ENCODE data around the gene PCSK6. TPM values are rescaled to one million over a fixed set of nuclear protein-coding genes. Genes with fewer than 3 reads are reported as not detected.

PCSK6 gene
- total and polyA plus RNA-seq, 2 donors from 2014 or later, result 3.8 to 7.3 TPM

DNA sequence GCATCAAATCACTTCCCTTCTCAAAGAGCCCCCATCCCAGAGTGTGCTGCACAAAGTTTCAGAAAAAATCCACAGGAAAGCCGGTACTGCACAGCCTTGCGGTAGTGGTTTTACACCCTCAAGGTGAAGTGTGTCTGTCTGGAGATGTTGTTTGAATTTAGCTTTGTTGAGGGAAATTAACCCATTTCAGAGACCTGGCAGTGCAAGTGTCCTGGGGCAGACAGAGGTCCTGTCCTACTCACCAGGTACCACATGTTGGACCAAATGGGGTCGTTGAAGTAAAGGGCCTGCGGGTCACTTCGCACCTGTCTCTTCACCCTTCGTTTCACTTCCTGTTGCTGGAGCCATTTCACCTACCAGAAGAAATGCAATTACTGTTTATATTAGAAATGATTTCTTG lies 57.8 kb downstream of the PCSK6 start:
- TF ChIP-seq, protein P1, sequence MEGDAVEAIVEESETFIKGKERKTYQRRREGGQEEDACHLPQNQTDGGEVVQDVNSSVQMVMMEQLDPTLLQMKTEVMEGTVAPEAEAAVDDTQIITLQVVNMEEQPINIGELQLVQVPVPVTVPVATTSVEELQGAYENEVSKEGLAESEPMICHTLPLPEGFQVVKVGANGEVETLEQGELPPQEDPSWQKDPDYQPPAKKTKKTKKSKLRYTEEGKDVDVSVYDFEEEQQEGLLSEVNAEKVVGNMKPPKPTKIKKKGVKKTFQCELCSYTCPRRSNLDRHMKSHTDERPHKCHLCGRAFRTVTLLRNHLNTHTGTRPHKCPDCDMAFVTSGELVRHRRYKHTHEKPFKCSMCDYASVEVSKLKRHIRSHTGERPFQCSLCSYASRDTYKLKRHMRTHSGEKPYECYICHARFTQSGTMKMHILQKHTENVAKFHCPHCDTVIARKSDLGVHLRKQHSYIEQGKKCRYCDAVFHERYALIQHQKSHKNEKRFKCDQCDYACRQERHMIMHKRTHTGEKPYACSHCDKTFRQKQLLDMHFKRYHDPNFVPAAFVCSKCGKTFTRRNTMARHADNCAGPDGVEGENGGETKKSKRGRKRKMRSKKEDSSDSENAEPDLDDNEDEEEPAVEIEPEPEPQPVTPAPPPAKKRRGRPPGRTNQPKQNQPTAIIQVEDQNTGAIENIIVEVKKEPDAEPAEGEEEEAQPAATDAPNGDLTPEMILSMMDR (IDR thresholded peaks at IDR 0.05; ENCODE audit: borderline replicate concordance, extremely low read depth, insufficient read depth), result no peak
- Histone ChIP-seq H3K9me3 (ENCODE audit: control insufficient read depth in 2 of 3, insufficient read depth in 1 of 3, low read length in 3 of 3) (no peaks in the 10 kb centered on the region), H3K27ac (ENCODE audit: low read depth in 2 of 2, low read length in 2 of 2) (no peak overlapping the region), H3K36me3 (ENCODE audit: control insufficient read depth in 2 of 3, insufficient read depth in 3 of 3, low read length in 3 of 3) (no peaks in the 10 kb centered on the region), H3K27me3 (ENCODE audit: control insufficient read depth, insufficient read depth, low read length) (no peaks in the 10 kb centered on the region), H3K9ac (ENCODE audit: low read length in 3 of 3) (no peak overlapping the region), H3K4me3 (ENCODE audit: low read length in 3 of 3) (no peak overlapping the region), H3K4me1 (ENCODE audit: control insufficient read depth in 2 of 3, insufficient read depth in 2 of 3, low read depth in 1 of 3, low read length in 3 of 3) (no peaks in the 10 kb centered on the region)
- no peak for DNase-seq
- intact Hi-C loops (cut with DNase I), result no loop called here
- no peak for FAIRE-seq

DNA sequence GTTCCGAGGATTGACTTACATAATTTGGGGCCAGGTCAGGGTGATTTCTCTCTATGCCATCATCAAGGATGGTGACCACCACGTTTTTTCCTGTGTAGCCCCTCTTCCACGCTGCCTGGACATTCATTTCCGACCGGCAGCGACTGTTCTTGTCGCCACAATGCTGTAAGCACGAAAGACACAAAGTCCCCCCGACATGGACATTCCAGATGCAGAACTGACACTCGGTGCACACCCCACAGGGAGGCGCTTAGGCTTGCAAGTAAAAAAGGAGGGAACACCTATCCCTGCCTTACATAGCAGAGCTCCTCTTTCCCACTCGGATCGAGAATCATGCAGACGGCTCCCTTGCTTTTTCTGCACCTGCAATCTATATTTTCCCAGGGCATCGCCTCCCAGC lies 58.2 kb downstream of the PCSK6 start:
- DNase-seq, result no peak
- Histone ChIP-seq H3K9ac (ENCODE audit: low read length in 3 of 3) (no peak overlapping the region), H3K27ac (ENCODE audit: low read depth in 2 of 2, low read length in 2 of 2) (no peak overlapping the region), H3K4me1 (ENCODE audit: control insufficient read depth in 2 of 3, insufficient read depth in 2 of 3, low read depth in 1 of 3, low read length in 3 of 3) (no peaks in the 10 kb centered on the region), H3K4me3 (ENCODE audit: low read length in 3 of 3) (no peak overlapping the region), H3K9me3 (ENCODE audit: control insufficient read depth in 2 of 3, insufficient read depth in 1 of 3, low read length in 3 of 3) (no peaks in the 10 kb centered on the region), H3K36me3 (ENCODE audit: control insufficient read depth in 2 of 3, insufficient read depth in 3 of 3, low read length in 3 of 3) (no peaks in the 10 kb centered on the region), H3K27me3 (ENCODE audit: control insufficient read depth, insufficient read depth, low read length) (no peaks in the 10 kb centered on the region)
- no peak for FAIRE-seq
- intact Hi-C loops (cut with DNase I), result no loop called here
- TF ChIP-seq, protein P1 (IDR thresholded peaks at IDR 0.05; ENCODE audit: borderline replicate concordance, extremely low read depth, insufficient read depth), result no peak

DNA sequence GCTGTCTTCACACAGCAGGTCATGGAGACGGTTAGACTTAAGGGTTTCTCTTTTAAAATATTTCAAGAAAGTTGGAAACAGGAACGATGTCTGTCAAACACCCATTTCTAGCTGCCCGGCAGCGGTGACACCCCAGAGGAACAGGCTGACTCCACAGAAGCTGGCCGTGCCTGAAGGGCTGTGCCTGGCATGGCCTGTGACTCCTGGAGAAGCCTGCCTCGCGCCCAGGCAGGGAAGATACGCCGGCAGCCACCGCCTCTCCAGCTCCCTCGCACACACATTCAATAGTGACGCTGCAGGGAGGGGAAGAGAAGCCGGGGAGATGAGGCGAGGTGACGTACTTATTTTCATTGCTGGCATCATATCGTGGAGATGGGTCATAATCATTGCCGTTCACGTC lies 59.9 kb downstream of the PCSK6 start:
- Histone ChIP-seq H3K4me3 (ENCODE audit: low read length in 3 of 3) (no peak overlapping the region), H3K9me3 (ENCODE audit: control insufficient read depth in 2 of 3, insufficient read depth in 1 of 3, low read length in 3 of 3) (no peaks in the 10 kb centered on the region), H3K4me1 (ENCODE audit: control insufficient read depth in 2 of 3, insufficient read depth in 2 of 3, low read depth in 1 of 3, low read length in 3 of 3) (no peaks in the 10 kb centered on the region), H3K27ac (ENCODE audit: low read depth in 2 of 2, low read length in 2 of 2) (no peak overlapping the region), H3K9ac (ENCODE audit: low read length in 3 of 3) (no peak overlapping the region), H3K27me3 (ENCODE audit: control insufficient read depth, insufficient read depth, low read length) (no peaks in the 10 kb centered on the region), H3K36me3 (ENCODE audit: control insufficient read depth in 2 of 3, insufficient read depth in 3 of 3, low read length in 3 of 3) (no peaks in the 10 kb centered on the region)
- DNase-seq (no peak), FAIRE-seq (no peak)
- TF ChIP-seq, protein P1 (IDR thresholded peaks at IDR 0.05; ENCODE audit: borderline replicate concordance, extremely low read depth, insufficient read depth), result no peak
- intact Hi-C loops (cut with DNase I), result no loop called here

DNA sequence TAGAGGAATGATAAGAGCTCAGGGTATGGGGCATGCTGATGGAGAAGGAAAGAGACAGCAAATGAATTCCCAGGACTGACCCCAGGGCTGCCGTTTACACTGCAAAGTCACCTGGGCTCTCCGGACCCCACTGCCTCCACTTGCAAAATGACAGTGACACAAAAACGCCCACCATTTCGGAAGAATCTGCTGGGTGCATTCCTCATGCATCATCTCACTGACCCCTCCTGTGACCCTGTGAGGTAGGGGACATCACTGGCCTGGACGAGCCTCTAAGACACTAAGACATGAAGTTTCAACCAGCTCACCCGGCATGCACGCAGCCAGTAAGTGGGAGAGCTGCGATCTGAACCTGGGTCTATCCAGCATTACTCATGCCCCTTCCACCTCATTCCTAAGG lies 60.3 kb downstream of the PCSK6 start:
- Histone ChIP-seq H3K36me3 (ENCODE audit: control insufficient read depth in 2 of 3, insufficient read depth in 3 of 3, low read length in 3 of 3) (no peaks in the 10 kb centered on the region), H3K27ac (ENCODE audit: low read depth in 2 of 2, low read length in 2 of 2) (no peak overlapping the region), H3K4me3 (ENCODE audit: low read length in 3 of 3) (no peak overlapping the region), H3K4me1 (ENCODE audit: control insufficient read depth in 2 of 3, insufficient read depth in 2 of 3, low read depth in 1 of 3, low read length in 3 of 3) (no peaks in the 10 kb centered on the region), H3K9me3 (ENCODE audit: control insufficient read depth in 2 of 3, insufficient read depth in 1 of 3, low read length in 3 of 3) (no peaks in the 10 kb centered on the region), H3K9ac (ENCODE audit: low read length in 3 of 3) (no peak overlapping the region), H3K27me3 (ENCODE audit: control insufficient read depth, insufficient read depth, low read length) (no peaks in the 10 kb centered on the region)
- TF ChIP-seq, protein P1 (IDR thresholded peaks at IDR 0.05; ENCODE audit: borderline replicate concordance, extremely low read depth, insufficient read depth), result no peak
- FAIRE-seq, result no peak
- no peak for DNase-seq
- intact Hi-C loops (cut with DNase I), result no loop called here
